Measurements from ENCODE around the gene ILK.

Gene ILK

GRCh38 chr11:6638429-6638828, 34.9 kb downstream of the ILK start:
- DNase-seq: no peak

- DNase-seq: no peak
Observed at GRCh38 chr11:6640036-6640984, 36.7 kb downstream of the ILK start.

GRCh38 chr11:6640985-6641701, 37.6 kb downstream of the ILK start:
- no peak for DNase-seq

- no peak for DNase-seq
Observed at GRCh38 chr11:6642957-6643356, 39.4 kb downstream of the ILK start.

- DNase-seq: no peak
Observed at GRCh38 chr11:6646071-6646470, 42.5 kb downstream of the ILK start.

- no peak for DNase-seq
Observed at GRCh38 chr11:6646576-6646917, 43.0 kb downstream of the ILK start.

GRCh38 chr11:6646918-6647679, 43.5 kb downstream of the ILK start:
- peak; percentile 46 to 87 for DNase-seq

GRCh38 chr11:6647836-6648235, 44.3 kb downstream of the ILK start:
- no peak for DNase-seq

GRCh38 chr11:6648501-6648900, 44.9 kb downstream of the ILK start:
- no peak for DNase-seq

GRCh38 chr11:6650104-6650503, 46.5 kb downstream of the ILK start:
- DNase-seq: no peak

GRCh38 chr11:6650980-6651379, 47.4 kb downstream of the ILK start:
- no peak for DNase-seq

- DNase-seq: no peak
Observed at GRCh38 chr11:6652182-6652581, 48.6 kb downstream of the ILK start.

- DNase-seq: no peak
Observed at GRCh38 chr11:6653097-6653496, 49.5 kb downstream of the ILK start.

- no peak for DNase-seq
Observed at GRCh38 chr11:6653656-6654055, 50.1 kb downstream of the ILK start.

GRCh38 chr11:6654281-6655019, 50.9 kb downstream of the ILK start:
- DNase-seq: no peak

- DNase-seq: no peak
Observed at GRCh38 chr11:6655020-6655789, 51.6 kb downstream of the ILK start.

- DNase-seq: no peak
Observed at GRCh38 chr11:6655790-6656583, 52.4 kb downstream of the ILK start, which contains the start of gene DCHS1. Gene DCHS1 (minus strand): TSS chr11:6655809. CDS start chr11:6641613, 14,196 bp downstream.

GRCh38 chr11:6656584-6656915, 53.0 kb downstream of the ILK start:
- no peak for DNase-seq

- DNase-seq: no peak
Observed at GRCh38 chr11:6656936-6657335, 53.4 kb downstream of the ILK start.

- no peak for DNase-seq
Observed at GRCh38 chr11:6657346-6657745, 53.8 kb downstream of the ILK start.

- DNase-seq: no peak
Observed at GRCh38 chr11:6658647-6659046, 55.1 kb downstream of the ILK start.

Data from bone marrow (tissue), 2 donors.